K562 (cell line): ENCODE measurements around the gene SENP3. TPM values are rescaled to one million over a fixed set of nuclear protein-coding genes. Genes with fewer than 3 reads are reported as not detected.
A peak's percentile ranks its signal among the peaks of the same experiment; 100 is the strongest.

Experiments used
- ARID1B ChIP-seq: fragments of 450-650 bp; IDR thresholded peaks from 2 replicates; pipeline ENCODE4 v1.6.1; 2016; ENCODE audit warnings: antibody characterized with exemption, mild to moderate bottlenecking, inconsistent platforms
- CREB1 ChIP-seq, 2 experiments: sonication (generic) in 1 of 2; formaldehyde crosslinking in 1 of 2; IDR thresholded peaks; 2 replicates each; pipeline versions ENCODE4 v1.6.1 to v1.8.0; 2012 to 2022; ENCODE audit warnings: inconsistent platforms in 1 of 2, mild to moderate bottlenecking in 1 of 2, missing genetic modification reagents in 1 of 2, moderate library complexity in 1 of 2
- CREB3 ChIP-seq: fragments of 450-650 bp; conservative IDR thresholded peaks from 2 replicates; pipeline ENCODE4 v1.6.1; 2016; ENCODE audit warnings: missing genetic modification characterization, low read depth, mild to moderate bottlenecking, missing compliant biosample characterization, moderate library complexity
- CXXC5 ChIP-seq: fragments of 250-450 bp; sonication (Bioruptor Pico); IDR thresholded peaks from 2 replicates; pipeline ENCODE4 v1.8.0; 2022; ENCODE audit warnings: inconsistent platforms, mild to moderate bottlenecking, moderate library complexity
- HDAC1 ChIP-seq, 2 experiments: fragments of 450-650 bp; IDR thresholded peaks; 2 replicates each; pipeline ENCODE4 v1.6.1; 2016 to 2017; ENCODE audit warnings: inconsistent platforms in 1 of 2, mild to moderate bottlenecking in 1 of 2, moderate library complexity in 1 of 2
- KLF16 ChIP-seq: IDR thresholded peaks from 2 replicates; pipeline ENCODE4 v1.6.1; 2016; ENCODE audit warnings: antibody characterized with exemption
- MECOM ChIP-seq: fragments of 250-450 bp; sonication (Bioruptor Pico); IDR thresholded peaks from 2 replicates; pipeline ENCODE4 v1.8.0; 2022; ENCODE audit warnings: inconsistent platforms
- MYNN ChIP-seq, 2 experiments: sonication (generic); formaldehyde crosslinking in 1 of 2; IDR thresholded peaks; 2 replicates each; pipeline versions ENCODE4 v1.5.0 to v1.6.1; 2016 to 2020; ENCODE audit warnings: antibody characterized with exemption in 1 of 2, missing genetic modification reagents in 1 of 2
- NCOR1 ChIP-seq: fragments of 450-650 bp; IDR thresholded peaks from 2 replicates; pipeline ENCODE4 v1.6.1; 2016; ENCODE audit warnings: mild to moderate bottlenecking, moderate library complexity
- NFE2 ChIP-seq: IDR thresholded peaks from 2 replicates; pipeline ENCODE4 v1.6.1; 2014; ENCODE audit warnings: antibody characterized with exemption, low read depth
- NFIC ChIP-seq: fragments of 450-650 bp; IDR thresholded peaks from 2 replicates; pipeline ENCODE4 v1.6.1; 2017; ENCODE audit warnings: mild to moderate bottlenecking, inconsistent platforms
- PHB2 ChIP-seq: fragments of 450-650 bp; IDR thresholded peaks from 2 replicates; pipeline ENCODE4 v1.6.1; 2017; ENCODE audit warnings: low read depth
- PHTF2 ChIP-seq: fragments of 250-450 bp; sonication (Bioruptor Pico); IDR thresholded peaks from 2 replicates; pipeline ENCODE4 v1.5.0; 2021; ENCODE audit warnings: mild to moderate bottlenecking
- PREB ChIP-seq: sonication (generic); formaldehyde crosslinking; IDR thresholded peaks from 2 replicates; pipeline ENCODE4 v1.8.1; 2023; ENCODE audit warnings: mild to moderate bottlenecking, missing genetic modification reagents
- RCOR1 ChIP-seq, 2 experiments: IDR thresholded peaks; 2 replicates each; pipeline ENCODE4 v1.6.1; 2012; ENCODE audit warnings: low read depth in 2 of 2, low read length in 2 of 2, borderline replicate concordance in 1 of 2, improper control_type of control experiment in 1 of 2
- RHOXF2B ChIP-seq: fragments of 250-450 bp; sonication (Bioruptor Pico); conservative IDR thresholded peaks from 2 replicates; pipeline ENCODE4 v1.5.1; 2021
- ZNF3 ChIP-seq: fragments of 250-450 bp; sonication (Bioruptor Pico); IDR thresholded peaks from 2 replicates; pipeline ENCODE4 v1.5.0; 2021; ENCODE audit warnings: mild to moderate bottlenecking, moderate library complexity
- polyA plus RNA-seq, 8 experiments: library from polyadenylated mRNA; depleted of rRNA in 4 of 8; stranded (reverse) in 5 of 8; unstranded in 3 of 8; fragments of >200 nt; fragmentation: Nextera tagmentation in 2 of 8; fragmentation: Illumina TruSeq in 1 of 8; extraction: Ambion mirVana in 2 of 8; extraction: Trizol in 1 of 8; gene quantifications; 2 replicates each; pipeline versions ENCODE4 v1.2.1 to v1.2.3, GENCODE V29; 2011 to 2014; ENCODE audit warnings: inconsistent platforms in 1 of 8, missing spikeins in 1 of 8
- total RNA-seq, 7 experiments: library from RNA; depleted of rRNA in 6 of 7; stranded (reverse); fragments of >200 nt in 6 of 7; fragmentation: Illumina TruSeq in 2 of 7; extraction: Trizol in 2 of 7; gene quantifications; 2 replicates each; pipeline versions ENCODE4 v1.2.1 to v1.2.3, GENCODE V29; 2011 to 2021; ENCODE audit warnings: low replicate concordance in 1 of 7
- TF ChIP-seq, protein P1 (sequence below): fragments of 450-650 bp; conservative IDR thresholded peaks from 2 replicates; pipeline ENCODE4 v1.6.1; 2016; ENCODE audit warnings: missing genetic modification characterization, low read depth, mild to moderate bottlenecking, control low read depth, missing compliant biosample characterization
- TF ChIP-seq, protein P2 (sequence below): fragments of 450-650 bp; formaldehyde crosslinking; IDR thresholded peaks from 2 replicates; pipeline ENCODE4 v1.4.0; 2020; ENCODE audit warnings: mild to moderate bottlenecking, mixed read lengths
- TF ChIP-seq, protein P3 (sequence below), 2 experiments: fragments of 450-650 bp; conservative IDR thresholded peaks; 2 replicates each; pipeline ENCODE4 v1.6.1; 2017; ENCODE audit warnings: mild to moderate bottlenecking in 2 of 2, moderate library complexity in 2 of 2

Gene SENP3
- total and polyA plus RNA-seq, 9 of the 15 experiments (the other 6 are each of a cell fraction or from before 2014, with no cell fraction given), result 0.63 to 102 (median 78.8) TPM

- no peak for TF ChIP-seq PREB (CRISPR knock-in tag)
- TF ChIP-seq, protein P1, sequence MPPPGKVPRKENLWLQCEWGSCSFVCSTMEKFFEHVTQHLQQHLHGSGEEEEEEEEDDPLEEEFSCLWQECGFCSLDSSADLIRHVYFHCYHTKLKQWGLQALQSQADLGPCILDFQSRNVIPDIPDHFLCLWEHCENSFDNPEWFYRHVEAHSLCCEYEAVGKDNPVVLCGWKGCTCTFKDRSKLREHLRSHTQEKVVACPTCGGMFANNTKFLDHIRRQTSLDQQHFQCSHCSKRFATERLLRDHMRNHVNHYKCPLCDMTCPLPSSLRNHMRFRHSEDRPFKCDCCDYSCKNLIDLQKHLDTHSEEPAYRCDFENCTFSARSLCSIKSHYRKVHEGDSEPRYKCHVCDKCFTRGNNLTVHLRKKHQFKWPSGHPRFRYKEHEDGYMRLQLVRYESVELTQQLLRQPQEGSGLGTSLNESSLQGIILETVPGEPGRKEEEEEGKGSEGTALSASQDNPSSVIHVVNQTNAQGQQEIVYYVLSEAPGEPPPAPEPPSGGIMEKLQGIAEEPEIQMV (tag), result no peak
- TF ChIP-seq RCOR1 (IDR thresholded peaks at IDR 0.05; ENCODE audit: borderline replicate concordance in 1 of 2, low read depth in 2 of 2, low read length in 2 of 2), result peak in 1 of 2 experiments; percentile 64; a peak in 2 of 4 replicates
- peak; percentile 93 for TF ChIP-seq NFE2
- no peak for TF ChIP-seq ZNF3 (CRISPR knock-in tag)
- no peak for TF ChIP-seq RHOXF2B (CRISPR knock-in tag)
- no peak for TF ChIP-seq CREB1 (IDR thresholded peaks at IDR 0.05)
- TF ChIP-seq CREB1 (CRISPR knock-in tag; IDR thresholded peaks at IDR 0.05), result no peak; the same call in 1 of the 2 replicates
- no peak for TF ChIP-seq CREB3
- TF ChIP-seq ARID1B, result peak; percentile 78
- TF ChIP-seq PHB2, result no peak
- TF ChIP-seq KLF16, result no peak
- no peak for TF ChIP-seq NFIC
- 0 out of 2 replicates have a peak, but pooled peaks have one; percentile 39 for TF ChIP-seq MYNN (IDR thresholded peaks at IDR 0.05)
- TF ChIP-seq MYNN (CRISPR knock-in tag; IDR thresholded peaks at IDR 0.05), result no peak
- TF ChIP-seq MECOM (CRISPR knock-in tag), result no peak
- TF ChIP-seq PHTF2 (CRISPR knock-in tag), result no peak
- TF ChIP-seq CXXC5 (CRISPR knock-in tag), result no peak
- peak; percentile 47; the same call in 1 of the 2 replicates for TF ChIP-seq NCOR1
- TF ChIP-seq HDAC1 (IDR thresholded peaks at IDR 0.05), result peak in 1 of 2 experiments; percentile 35; a peak in 1 of 4 replicates
- TF ChIP-seq, protein P2, sequence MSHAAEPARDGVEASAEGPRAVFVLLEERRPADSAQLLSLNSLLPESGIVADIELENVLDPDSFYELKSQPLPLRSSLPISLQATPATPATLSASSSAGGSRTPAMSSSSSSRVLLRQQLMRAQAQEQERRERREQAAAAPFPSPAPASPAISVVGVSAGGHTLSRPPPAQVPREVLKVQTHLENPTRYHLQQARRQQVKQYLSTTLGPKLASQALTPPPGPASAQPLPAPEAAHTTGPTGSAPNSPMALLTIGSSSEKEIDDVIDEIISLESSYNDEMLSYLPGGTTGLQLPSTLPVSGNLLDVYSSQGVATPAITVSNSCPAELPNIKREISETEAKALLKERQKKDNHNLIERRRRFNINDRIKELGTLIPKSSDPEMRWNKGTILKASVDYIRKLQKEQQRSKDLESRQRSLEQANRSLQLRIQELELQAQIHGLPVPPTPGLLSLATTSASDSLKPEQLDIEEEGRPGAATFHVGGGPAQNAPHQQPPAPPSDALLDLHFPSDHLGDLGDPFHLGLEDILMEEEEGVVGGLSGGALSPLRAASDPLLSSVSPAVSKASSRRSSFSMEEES (CRISPR knock-in tag), result no peak
- TF ChIP-seq, protein P3, sequence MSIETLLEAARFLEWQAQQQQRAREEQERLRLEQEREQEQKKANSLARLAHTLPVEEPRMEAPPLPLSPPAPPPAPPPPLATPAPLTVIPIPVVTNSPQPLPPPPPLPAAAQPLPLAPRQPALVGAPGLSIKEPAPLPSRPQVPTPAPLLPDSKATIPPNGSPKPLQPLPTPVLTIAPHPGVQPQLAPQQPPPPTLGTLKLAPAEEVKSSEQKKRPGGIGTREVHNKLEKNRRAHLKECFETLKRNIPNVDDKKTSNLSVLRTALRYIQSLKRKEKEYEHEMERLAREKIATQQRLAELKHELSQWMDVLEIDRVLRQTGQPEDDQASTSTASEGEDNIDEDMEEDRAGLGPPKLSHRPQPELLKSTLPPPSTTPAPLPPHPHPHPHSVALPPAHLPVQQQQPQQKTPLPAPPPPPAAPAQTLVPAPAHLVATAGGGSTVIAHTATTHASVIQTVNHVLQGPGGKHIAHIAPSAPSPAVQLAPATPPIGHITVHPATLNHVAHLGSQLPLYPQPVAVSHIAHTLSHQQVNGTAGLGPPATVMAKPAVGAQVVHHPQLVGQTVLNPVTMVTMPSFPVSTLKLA (conservative IDR thresholded peaks at IDR 0.05), result no peak
These were observed 19.2 kb downstream of the SENP3 start (continued) for GRCh38 chr17:7580604-7581575.
